ENCODE data around the gene TMEM141. TPM values are rescaled to one million over a fixed set of nuclear protein-coding genes. Genes with fewer than 3 reads are reported as not detected.
"Not testable (repeated sequence)": the region's sequence is repeated elsewhere in the genome, so short reads cannot be mapped to it uniquely, and the experiment has no call there.

TMEM141 gene
- total RNA-seq, 1 experiment from 2014 or later, result 63.0 TPM

GRCh38 chr9:136794281-136794999, 3.3 kb downstream of the TMEM141 start:
- no peak for DNase-seq (ENCODE audit: low read depth)

DNA sequence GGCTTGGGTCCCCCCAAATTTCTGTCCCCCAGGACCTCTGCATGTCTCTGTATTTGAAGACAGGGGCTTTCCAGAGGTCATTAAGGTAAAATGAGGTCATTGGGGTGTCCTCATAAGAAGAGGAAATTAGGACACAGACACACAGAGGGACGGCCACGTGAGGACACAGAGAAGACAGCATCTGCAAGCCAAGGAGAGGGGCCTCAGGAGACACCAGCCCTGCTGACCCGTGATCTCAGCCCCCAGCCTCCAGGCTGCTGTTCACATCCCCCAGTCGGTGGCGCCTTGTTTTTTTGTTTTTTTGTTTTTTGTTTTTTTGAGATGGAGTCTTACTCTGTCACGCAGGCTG, 3.8 kb downstream of the TMEM141 start:
- DNase-seq (ENCODE audit: low read depth), result no peak

- no peak for DNase-seq (ENCODE audit: low read depth)
Measured at GRCh38 chr9:136796238-136796774, 5.2 kb downstream of the TMEM141 start, which contains the start of gene CCDC183. CCDC183 (plus strand) TSS chr9:136796338; CDS start chr9:136796398, 60 bp downstream.

GRCh38 chr9:136796775-136797347, 5.7 kb downstream of the TMEM141 start:
- DNase-seq (ENCODE audit: low read depth), result not testable (repeated sequence)

GRCh38 chr9:136798708-136799078, 7.5 kb downstream of the TMEM141 start:
- DNase-seq (ENCODE audit: low read depth), result no peak

- no peak for DNase-seq (ENCODE audit: low read depth)
Measured at GRCh38 chr9:136799079-136799853, 8.1 kb downstream of the TMEM141 start.

DNA sequence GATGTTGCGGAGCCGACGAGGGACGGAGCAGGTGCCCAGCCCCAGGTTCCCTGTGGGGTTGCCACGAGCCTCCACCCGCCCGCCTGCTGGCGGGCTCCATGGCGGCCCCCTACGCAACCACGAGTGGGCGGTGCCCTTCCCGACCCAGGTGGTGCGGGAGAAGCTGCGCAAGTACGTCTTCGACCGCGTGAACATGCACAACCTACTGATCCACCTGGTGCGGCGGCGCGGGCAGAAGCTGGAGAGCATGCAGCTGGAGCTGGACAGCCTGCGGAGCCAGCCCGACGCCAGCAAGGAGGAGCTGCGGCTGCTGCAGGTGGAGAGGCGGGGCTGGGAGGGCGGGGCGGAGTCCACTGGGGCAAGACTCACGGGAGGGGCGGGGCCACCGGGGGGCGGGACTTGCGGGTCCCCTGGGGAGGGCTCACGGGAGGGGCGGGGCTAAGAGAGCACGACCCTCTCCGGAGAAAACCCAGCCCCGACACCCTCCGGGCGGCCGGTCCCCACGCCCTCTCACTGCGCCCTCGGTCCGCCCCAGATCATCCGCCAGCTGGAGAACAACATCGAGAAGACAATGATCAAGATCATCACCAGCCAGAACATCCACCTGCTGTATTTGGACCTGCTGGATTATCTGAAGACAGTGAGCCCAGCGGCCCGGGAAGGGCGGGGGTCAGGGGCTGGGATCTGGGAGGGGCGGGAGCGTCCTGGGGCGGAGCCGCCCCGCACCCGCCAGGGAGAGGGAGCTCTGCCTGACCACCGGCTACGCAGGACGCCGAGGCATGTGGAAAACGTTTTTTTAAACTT, 8.9 kb downstream of the TMEM141 start:
- peak; percentile 75 for DNase-seq (ENCODE audit: low read depth)

DNA sequence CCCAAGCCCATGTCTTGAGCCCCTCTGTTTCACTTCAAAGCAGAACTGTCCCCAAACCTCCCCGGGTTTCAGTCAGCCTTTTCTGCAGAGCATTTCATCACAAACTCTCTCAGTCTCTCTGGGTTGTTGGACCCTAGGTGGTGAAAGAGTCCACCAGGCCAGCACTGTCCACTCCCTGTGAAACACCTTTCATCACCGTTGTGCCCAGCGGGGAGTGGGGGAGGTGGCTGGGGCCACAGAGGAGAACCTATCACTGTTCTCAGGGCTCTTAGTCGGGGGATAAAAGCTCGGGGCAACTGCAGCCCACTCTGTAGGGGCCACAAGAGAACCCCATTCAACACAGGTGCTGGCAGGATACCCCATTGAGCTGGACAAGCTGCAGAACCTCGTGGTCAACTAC, 11.2 kb downstream of the TMEM141 start:
- no peak for DNase-seq (ENCODE audit: low read depth)

DNA sequence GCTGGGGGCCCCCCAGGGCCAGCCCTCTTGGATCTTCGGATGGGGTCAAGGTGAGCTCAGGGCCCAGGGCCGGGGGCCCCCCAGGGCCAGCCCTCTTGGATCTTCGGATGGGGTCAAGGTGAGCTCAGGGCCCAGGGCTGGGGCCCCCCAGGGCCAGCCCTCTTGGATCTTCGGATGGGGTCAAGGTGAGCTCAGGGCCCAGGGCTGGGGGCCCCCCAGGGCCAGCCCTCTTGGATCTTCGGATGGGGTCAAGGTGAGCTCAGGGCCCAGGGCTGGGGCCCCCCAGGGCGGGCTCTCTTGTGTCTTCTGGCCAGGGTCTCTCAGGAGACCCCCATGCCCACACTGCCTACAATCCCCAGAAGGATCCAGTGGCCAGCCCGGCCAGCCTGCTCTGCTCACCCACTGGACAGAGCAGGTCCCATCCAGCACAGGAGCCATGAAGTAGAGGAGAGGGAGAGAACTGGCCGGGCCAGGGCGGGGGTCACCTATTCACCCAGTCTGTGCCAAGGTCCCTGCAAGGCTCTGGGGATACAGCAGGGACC, 11.9 kb downstream of the TMEM141 start:
- not testable (repeated sequence) for DNase-seq (ENCODE audit: low read depth)

DNA sequence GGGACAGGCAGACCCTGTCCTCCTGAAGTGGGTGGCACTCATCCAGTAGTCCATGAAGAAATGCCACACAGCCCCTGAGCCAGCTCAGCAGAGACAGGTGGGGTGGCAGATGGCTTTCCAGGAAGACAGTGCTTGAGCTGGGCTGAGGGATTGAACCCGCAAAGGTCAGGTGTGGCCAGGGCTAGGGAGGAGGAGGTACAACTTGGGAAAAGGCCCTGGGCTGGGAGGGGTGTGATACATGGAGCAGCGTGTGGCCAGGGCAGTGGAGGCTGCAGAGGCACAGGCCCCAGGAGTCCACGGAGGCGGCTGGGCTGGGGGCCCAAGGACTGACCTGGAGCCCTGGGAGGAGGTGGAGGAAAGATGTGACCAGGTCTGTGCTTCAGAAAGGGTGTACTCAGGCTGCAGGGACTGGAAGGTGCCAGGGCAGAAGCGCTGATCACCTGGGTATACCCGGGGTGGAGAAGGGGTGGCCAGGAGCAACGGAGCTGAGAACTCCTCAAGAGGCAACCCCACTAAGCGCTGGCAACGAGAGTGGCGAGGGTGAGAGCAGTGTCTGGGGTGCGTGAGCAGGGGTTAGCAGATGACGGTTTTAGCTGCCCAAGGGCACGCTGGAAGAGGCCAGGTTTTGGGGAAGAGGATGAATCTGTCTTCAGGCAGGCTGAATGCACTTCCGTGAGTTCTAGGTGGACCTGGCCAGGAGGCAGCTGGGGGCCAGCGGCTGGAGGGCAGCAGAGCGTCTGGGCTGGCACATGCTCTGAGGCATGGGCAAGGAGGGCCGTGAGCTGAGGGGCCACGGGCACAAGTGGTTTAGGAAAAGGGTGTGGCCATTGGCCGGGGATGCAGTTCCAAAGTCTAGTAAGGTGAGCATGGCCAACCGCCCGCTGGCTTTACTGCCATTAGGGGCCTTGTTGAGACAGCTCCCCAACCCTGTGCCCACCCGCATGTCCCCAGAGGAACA, 12.7 kb downstream of the TMEM141 start:
- no peak for DNase-seq (ENCODE audit: low read depth)

- DNase-seq (ENCODE audit: low read depth), result no peak
Measured at GRCh38 chr9:136804509-136805206, 13.5 kb downstream of the TMEM141 start.

DNA sequence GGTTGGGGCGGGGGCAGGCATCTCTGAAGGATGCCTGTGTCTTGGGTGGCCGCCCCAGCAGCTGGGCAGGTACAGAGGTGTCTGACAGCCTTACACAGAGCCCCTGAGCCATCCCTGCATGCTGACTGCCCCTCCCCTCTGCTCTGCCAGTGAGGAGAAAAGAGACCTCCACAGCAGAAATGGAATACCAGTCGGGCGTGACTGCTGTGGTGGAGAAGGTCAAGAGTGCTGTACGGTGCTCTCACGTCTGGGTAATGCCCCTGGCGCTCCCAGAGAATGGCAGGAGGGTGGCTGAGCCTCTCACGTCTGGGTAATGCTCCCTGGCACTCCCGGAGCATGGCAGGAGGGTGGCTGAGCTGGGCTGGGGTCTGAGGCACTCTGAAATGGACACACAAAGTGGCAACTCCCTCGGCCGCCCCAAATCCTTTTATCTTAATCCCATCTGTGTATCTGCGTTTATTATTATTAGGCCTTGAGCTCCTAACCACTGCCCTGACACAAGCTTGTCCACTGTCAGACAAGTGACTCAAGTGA, 14.1 kb downstream of the TMEM141 start:
- DNase-seq (ENCODE audit: low read depth), result no peak

- no peak for DNase-seq (ENCODE audit: low read depth)
Measured at GRCh38 chr9:136806067-136806466, 14.9 kb downstream of the TMEM141 start.

GRCh38 chr9:136806631-136807201, 15.6 kb downstream of the TMEM141 start:
- DNase-seq (ENCODE audit: low read depth), result no peak

- peak; percentile 70 for DNase-seq (ENCODE audit: low read depth)
Measured at GRCh38 chr9:136807281-136808074, 16.3 kb downstream of the TMEM141 start, which contains the start of gene RABL6. RABL6 (plus strand) TSS chr9:136807948; CDS start chr9:136808197, 249 bp downstream.

DNA sequence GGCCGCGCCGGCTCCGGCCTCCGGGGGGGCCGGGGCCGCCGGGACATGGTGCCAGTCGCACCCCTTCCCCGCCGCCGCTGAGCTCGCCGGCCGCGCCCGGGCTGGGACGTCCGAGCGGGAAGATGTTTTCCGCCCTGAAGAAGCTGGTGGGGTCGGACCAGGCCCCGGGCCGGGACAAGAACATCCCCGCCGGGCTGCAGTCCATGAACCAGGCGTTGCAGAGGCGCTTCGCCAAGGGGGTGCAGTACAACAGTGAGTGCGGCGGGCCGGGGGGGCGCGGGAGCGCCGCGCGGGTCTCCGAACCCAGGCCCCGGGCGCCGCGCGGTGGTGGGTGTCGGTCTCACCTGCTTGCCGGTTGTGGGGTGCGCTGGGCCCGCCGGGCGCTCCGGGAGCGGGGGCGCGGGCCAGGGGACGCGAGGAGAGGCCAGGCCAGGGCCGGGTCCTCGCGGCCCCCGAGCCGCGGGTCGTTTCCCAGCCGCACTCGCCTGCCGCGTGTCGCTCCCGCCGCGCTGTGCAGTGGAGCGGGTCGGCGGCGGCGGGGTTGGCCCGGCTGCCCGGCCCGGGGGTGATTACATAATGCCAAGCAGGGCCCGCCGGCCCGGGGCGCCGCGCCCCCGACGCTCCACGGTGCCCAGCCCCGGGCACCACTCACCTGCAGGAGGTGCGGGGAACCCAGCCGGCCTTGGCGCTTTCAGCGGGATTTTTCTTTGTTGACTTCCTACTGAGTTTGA, 17.1 kb downstream of the TMEM141 start:
- no peak for DNase-seq (ENCODE audit: low read depth)

- peak; percentile 34 for DNase-seq (ENCODE audit: low read depth)
Measured at GRCh38 chr9:136808806-136809158, 17.6 kb downstream of the TMEM141 start.

All from M059J (cell line).